Nephron (organoid): ENCODE measurements around the gene CRACDL.

Experiments used
- H3K27ac Mint-ChIP-seq, 3 experiments: 2 replicates each; pipeline ENCODE4 v1.8.0; 2020; ENCODE audit warnings: mixed read lengths in 3 of 3, mild to moderate bottlenecking in 2 of 3, moderate library complexity in 1 of 3
- H3K27me3 Mint-ChIP-seq: 2 replicates; pipeline ENCODE4 v1.8.0; 2021; ENCODE audit warnings: low read depth, mild to moderate bottlenecking, moderate library complexity, mixed read lengths
- H3K36me3 Mint-ChIP-seq: 2 replicates; pipeline ENCODE4 v1.8.0; 2020; ENCODE audit warnings: low read depth, mixed read lengths
- H3K4me1 Mint-ChIP-seq: 2 replicates; pipeline ENCODE4 v1.8.0; 2020; ENCODE audit warnings: mixed read lengths
- H3K4me3 Mint-ChIP-seq, 3 experiments: 2 replicates each; pipeline ENCODE4 v1.8.0; 2020; ENCODE audit warnings: mild to moderate bottlenecking in 3 of 3, mixed read lengths in 3 of 3, moderate library complexity in 2 of 3
- H3K9me3 Mint-ChIP-seq: 2 replicates; pipeline ENCODE4 v1.8.0; 2020; ENCODE audit warnings: mixed read lengths
- TF ChIP-seq, protein P1 (sequence below), 3 experiments: fragments of 200-600 bp; sonication (generic); IDR thresholded peaks; one replicate each; pipeline ENCODE4 v1.5.0; 2021; ENCODE audit warnings: antibody characterized with exemption in 3 of 3; ENCODE audit not compliant: unreplicated experiment in 3 of 3

CRACDL gene

DNA sequence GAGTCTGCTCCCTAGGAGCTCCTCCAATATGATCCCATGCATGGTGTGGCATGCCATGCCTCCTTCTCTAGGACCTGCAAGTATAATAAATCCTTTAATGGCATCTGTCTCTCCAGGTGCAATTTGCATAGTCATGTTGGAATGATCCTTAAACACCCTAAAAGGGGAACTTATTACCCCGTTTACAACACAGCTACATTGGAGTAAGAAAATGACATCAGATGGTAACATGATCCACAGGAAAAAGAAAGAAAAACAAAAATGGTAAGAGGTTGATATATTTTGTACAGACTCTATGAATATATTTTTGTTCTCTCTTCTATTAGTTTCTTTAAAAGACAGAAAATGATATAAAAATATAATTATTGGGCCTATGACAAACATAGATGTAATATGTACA is 79.0 kb downstream of the CRACDL start:
- TF ChIP-seq, protein P1, sequence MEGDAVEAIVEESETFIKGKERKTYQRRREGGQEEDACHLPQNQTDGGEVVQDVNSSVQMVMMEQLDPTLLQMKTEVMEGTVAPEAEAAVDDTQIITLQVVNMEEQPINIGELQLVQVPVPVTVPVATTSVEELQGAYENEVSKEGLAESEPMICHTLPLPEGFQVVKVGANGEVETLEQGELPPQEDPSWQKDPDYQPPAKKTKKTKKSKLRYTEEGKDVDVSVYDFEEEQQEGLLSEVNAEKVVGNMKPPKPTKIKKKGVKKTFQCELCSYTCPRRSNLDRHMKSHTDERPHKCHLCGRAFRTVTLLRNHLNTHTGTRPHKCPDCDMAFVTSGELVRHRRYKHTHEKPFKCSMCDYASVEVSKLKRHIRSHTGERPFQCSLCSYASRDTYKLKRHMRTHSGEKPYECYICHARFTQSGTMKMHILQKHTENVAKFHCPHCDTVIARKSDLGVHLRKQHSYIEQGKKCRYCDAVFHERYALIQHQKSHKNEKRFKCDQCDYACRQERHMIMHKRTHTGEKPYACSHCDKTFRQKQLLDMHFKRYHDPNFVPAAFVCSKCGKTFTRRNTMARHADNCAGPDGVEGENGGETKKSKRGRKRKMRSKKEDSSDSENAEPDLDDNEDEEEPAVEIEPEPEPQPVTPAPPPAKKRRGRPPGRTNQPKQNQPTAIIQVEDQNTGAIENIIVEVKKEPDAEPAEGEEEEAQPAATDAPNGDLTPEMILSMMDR (IDR thresholded peaks at IDR 0.05; ENCODE audit: unreplicated experiment in 3 of 3) = no peak
- Mint-ChIP-seq H3K36me3 (no peaks in the 10 kb centered on the region), H3K27me3 (no peaks in the 10 kb centered on the region), H3K4me3 (no peak overlapping the region), H3K9me3 (peaks cover 30% of the 10 kb centered on the region), H3K4me1 (no peaks in the 10 kb centered on the region), H3K27ac (no peak overlapping the region)

- no peaks in the 10 kb centered on the region for H3K36me3 Mint-ChIP-seq
- H3K27me3 Mint-ChIP-seq = no peaks in the 10 kb centered on the region
- peaks cover 20% of the 10 kb centered on the region for H3K9me3 Mint-ChIP-seq
- TF ChIP-seq, protein P1 (IDR thresholded peaks at IDR 0.05; ENCODE audit: unreplicated experiment in 3 of 3) = no peak
- H3K27ac Mint-ChIP-seq = no peak overlapping the region
- H3K4me3 Mint-ChIP-seq = no peak overlapping the region
- no peaks in the 10 kb centered on the region for H3K4me1 Mint-ChIP-seq
These were observed 81.3 kb downstream of the CRACDL start for GRCh38 chr2:98854682-98855081.

GRCh38 chr2:98852932-98853331 is 83.1 kb downstream of the CRACDL start:
- no peak overlapping the region for H3K27ac Mint-ChIP-seq
- H3K36me3 Mint-ChIP-seq = no peaks in the 10 kb centered on the region
- peaks cover 14% of the 10 kb centered on the region for H3K9me3 Mint-ChIP-seq
- TF ChIP-seq, protein P1 (IDR thresholded peaks at IDR 0.05; ENCODE audit: unreplicated experiment in 3 of 3) = no peak
- H3K27me3 Mint-ChIP-seq = no peaks in the 10 kb centered on the region
- H3K4me1 Mint-ChIP-seq = no peaks in the 10 kb centered on the region
- no peak overlapping the region for H3K4me3 Mint-ChIP-seq

DNA sequence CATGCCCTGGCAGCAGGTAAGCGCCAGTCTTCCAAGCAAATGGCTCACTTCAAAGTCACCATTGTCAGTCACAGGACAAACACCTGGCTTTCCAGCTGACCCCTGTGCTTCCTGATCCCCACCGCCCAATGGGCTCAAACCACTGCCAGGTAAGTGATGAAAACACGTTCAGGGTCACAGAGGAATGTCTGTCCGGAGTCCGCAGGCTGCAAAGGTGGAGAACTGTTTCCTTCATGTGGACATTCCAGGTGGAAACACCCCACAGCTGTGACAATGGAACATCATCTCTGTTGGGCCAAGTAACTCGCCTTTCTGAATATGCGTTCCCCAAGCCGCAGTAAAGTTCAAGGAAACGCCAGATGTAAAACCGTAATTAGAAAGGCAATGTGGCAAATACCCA is 86.0 kb downstream of the CRACDL start:
- Mint-ChIP-seq H3K4me1 (no peaks in the 10 kb centered on the region), H3K27ac (no peak overlapping the region), H3K27me3 (no peaks in the 10 kb centered on the region), H3K4me3 (no peak overlapping the region), H3K36me3 (no peaks in the 10 kb centered on the region), H3K9me3 (peaks cover 6% of the 10 kb centered on the region)
- TF ChIP-seq, protein P1 (IDR thresholded peaks at IDR 0.05; ENCODE audit: unreplicated experiment in 3 of 3) = no peak

DNA sequence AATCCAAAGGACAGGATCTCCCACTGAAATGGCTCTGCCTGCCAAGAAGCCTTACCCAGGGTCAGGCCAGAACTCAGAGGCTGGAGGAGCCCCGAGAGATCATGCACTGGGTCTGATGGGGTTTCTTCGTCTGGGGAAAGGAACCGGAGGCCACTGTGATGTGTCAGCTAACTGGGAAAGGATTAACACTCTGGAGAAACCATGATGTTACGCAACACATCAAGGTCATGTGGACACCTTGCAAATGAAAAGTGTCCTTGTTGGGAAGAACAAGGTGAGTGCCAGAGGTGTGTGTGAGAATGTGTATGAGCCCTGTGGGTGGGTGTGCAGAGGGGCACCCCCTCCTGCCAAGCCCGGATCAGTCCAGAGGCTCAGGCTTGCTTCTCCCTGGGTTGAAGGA is 86.9 kb downstream of the CRACDL start:
- no peak overlapping the region for H3K4me3 Mint-ChIP-seq
- no peak overlapping the region for H3K27ac Mint-ChIP-seq
- no peaks in the 10 kb centered on the region for H3K27me3 Mint-ChIP-seq
- no peaks in the 10 kb centered on the region for H3K36me3 Mint-ChIP-seq
- TF ChIP-seq, protein P1 (IDR thresholded peaks at IDR 0.05; ENCODE audit: unreplicated experiment in 3 of 3) = no peak
- no peaks in the 10 kb centered on the region for H3K4me1 Mint-ChIP-seq
- H3K9me3 Mint-ChIP-seq = peaks cover 2% of the 10 kb centered on the region

DNA sequence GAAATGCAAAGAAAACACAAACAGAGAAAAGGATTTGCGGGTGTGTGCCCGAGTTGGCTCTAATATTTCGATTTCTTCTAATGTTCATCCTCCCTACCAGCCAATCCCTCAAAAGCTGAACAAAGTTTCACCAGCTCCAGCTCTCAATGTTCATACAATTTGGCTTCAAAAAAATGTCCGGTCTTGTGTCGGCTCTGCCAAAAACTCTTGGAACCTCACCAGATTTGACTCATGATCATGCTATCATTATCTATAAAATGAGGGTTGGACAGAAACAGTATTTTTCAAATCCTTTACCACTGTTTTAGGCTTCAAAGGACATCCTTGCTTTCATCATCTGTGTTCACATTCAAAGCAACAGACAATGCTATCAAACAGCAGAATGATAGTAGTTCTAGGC is 88.2 kb downstream of the CRACDL start:
- TF ChIP-seq, protein P1 (IDR thresholded peaks at IDR 0.05; ENCODE audit: unreplicated experiment in 3 of 3) = no peak

More for the DNA sequence above, 88.2 kb downstream of the CRACDL start:
- Mint-ChIP-seq H3K9me3 (no peaks in the 10 kb centered on the region), H3K4me3 (no peak overlapping the region), H3K36me3 (no peaks in the 10 kb centered on the region), H3K4me1 (no peaks in the 10 kb centered on the region), H3K27me3 (no peaks in the 10 kb centered on the region), H3K27ac (no peak overlapping the region)
